Measurements from ENCODE around the gene STK11. TPM values are rescaled to one million over a fixed set of nuclear protein-coding genes. Genes with fewer than 3 reads are reported as not detected.

STK11 gene
- total and polyA plus RNA-seq, 2 donors (not counting 3 experiments of a cell fraction or from before 2014, with no cell fraction given) = 39.4 to 75.4 TPM

DNA sequence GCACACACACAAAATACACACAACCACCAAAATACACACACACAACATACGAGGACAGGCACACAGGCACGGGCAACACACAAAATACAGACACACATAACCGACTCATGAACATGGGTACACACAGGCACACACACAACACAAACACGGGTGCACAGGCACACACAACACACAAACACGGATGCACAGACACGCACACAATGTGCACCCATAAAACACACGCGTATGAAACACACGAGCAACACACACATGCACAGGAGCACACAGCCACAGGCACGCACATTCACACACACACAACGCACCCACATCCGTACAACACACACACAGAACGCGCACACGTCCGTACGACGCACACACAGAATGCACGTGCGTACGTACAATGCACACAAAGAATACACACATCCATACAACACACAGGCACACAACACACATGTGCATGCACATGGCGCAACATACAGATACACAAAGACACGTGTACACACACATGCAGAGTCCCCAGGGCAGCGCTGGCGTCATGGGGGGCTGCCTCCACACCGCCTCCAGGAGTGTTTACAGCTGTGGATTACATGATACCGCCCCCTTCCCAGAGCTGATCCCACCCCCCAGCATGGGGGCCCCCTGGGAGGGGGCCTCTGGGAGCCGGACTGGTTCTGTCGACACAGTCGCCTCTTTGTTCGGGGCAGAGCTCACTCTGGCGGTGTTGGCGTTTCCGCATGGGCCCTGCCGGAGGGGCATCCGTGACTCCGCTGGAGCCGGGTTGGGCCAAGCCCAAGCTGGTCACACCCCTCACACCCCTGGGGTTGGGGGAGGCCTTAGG is 34.4 kb upstream of the STK11 start:
- peaks cover 0 to 3% of the 10 kb centered on the region in 2 experiments for H3K36me3 ChIP-seq (ENCODE audit: control insufficient read depth in 2 of 2, extremely low read depth in 1 of 2, insufficient read depth in 2 of 2, low read length in 2 of 2)
- H3K9ac ChIP-seq (replicated peaks; ENCODE audit: extremely low read depth, insufficient read depth, low read length) = no peak overlapping the region
- no peak overlapping the region for H3K4me3 ChIP-seq (replicated peaks in 1 of 3; ENCODE audit: insufficient read depth in 1 of 3, low read depth in 1 of 3, low read length in 3 of 3)
- no peaks in the 10 kb centered on the region for H3K9me1 ChIP-seq (replicated peaks; ENCODE audit: control insufficient read depth, extremely low read depth, insufficient read depth, low read length)
- H3K79me2 ChIP-seq (ENCODE audit: control insufficient read depth, insufficient read depth, low read length) = peaks cover 45% of the 10 kb centered on the region
- BruUV-seq (replicated peaks) = no TSS peak
- FAIRE-seq = no peak
- dilution Hi-C loops (cut with MboI; ENCODE audit: extremely low pct_ligation_motif_present, low sequenced_read_pairs) = no loop called here
- no peaks in the 10 kb centered on the region for H3K9me3 ChIP-seq (replicated peaks; ENCODE audit: control insufficient read depth, insufficient read depth, low read length)
- intact Hi-C loops (cut with micrococcal nuclease) = no loop called here
- no peak for TF ChIP-seq CTCF (IDR thresholded peaks at IDR 0.05; ENCODE audit: extremely low read depth in 1 of 2, insufficient read depth in 1 of 2, low read depth in 1 of 2, low read length in 2 of 2)
- no peak for TF ChIP-seq MYC (IDR thresholded peaks at IDR 0.05; ENCODE audit: low read depth, low read length)
- no peak for TF ChIP-seq JUN (IDR thresholded peaks at IDR 0.05; ENCODE audit: borderline replicate concordance, insufficient read depth, insufficient read length, low read depth)
- no peak for TF ChIP-seq POLR2AphosphoS5 (IDR thresholded peaks at IDR 0.05; ENCODE audit: insufficient read depth, low read depth, low read length)
- no peak for TF ChIP-seq GATA2 (IDR thresholded peaks at IDR 0.05; ENCODE audit: insufficient read depth, insufficient read length, low read depth, low read length)
- TF ChIP-seq MAX (IDR thresholded peaks at IDR 0.05; ENCODE audit: insufficient read depth, insufficient read length) = no peak
- TF ChIP-seq EZH2 (IDR thresholded peaks at IDR 0.05; ENCODE audit: borderline replicate concordance, low read depth, low read length, severe bottlenecking) = no peak
- TF ChIP-seq FOS (IDR thresholded peaks at IDR 0.05; ENCODE audit: borderline replicate concordance, insufficient read depth, low read length) = no peak
- TF ChIP-seq POLR2A (IDR thresholded peaks at IDR 0.05; ENCODE audit: low read depth, low read length) = no peak
- H3K27ac ChIP-seq (ENCODE audit: insufficient read depth, low read depth, low read length) = no peak overlapping the region
- H3K27me3 ChIP-seq (ENCODE audit: control insufficient read depth in 2 of 2, insufficient read depth in 2 of 2, low read length in 2 of 2) = no peaks in the 10 kb centered on the region
- no peak overlapping the region for H3K4me2 ChIP-seq (ENCODE audit: insufficient read depth, low read length)
- ChIA-PET POLR2A (interaction anchor here (0.6 kb wide), 1 partner anchor 140 kb away, joined by 6 read pairs; no protein-coding TSS in a partner anchor), CTCF (no interaction called here)
- H2AFZ ChIP-seq (ENCODE audit: low read depth, low read length) = no peak overlapping the region
- no peaks in the 10 kb centered on the region for H4K20me1 ChIP-seq (replicated peaks; ENCODE audit: control insufficient read depth, extremely low read depth, insufficient read depth, low read length)
- no peak for DNase-seq (ENCODE audit: low read depth, low spot score)
- no peaks in the 10 kb centered on the region for H3K4me1 ChIP-seq (ENCODE audit: control insufficient read depth, extremely low read depth, insufficient read depth, low read length)
